IPS-18c (cell line): ENCODE data around the gene BRCA2.

Source experiments
- H3K4me3 ChIP-seq: 2 replicates; pipeline ENCODE4 v1.7.0; 2013; ENCODE audit warnings: low read depth, mild to moderate bottlenecking, low read length, moderate library complexity; ENCODE audit not compliant: insufficient read depth
- H3K9me3 ChIP-seq: one replicate; pipeline ENCODE4 v1.6.1; 2013; ENCODE audit warnings: mild to moderate bottlenecking, low read length, moderate library complexity; ENCODE audit not compliant: control insufficient read depth, insufficient read depth

The BRCA2 gene

DNA sequence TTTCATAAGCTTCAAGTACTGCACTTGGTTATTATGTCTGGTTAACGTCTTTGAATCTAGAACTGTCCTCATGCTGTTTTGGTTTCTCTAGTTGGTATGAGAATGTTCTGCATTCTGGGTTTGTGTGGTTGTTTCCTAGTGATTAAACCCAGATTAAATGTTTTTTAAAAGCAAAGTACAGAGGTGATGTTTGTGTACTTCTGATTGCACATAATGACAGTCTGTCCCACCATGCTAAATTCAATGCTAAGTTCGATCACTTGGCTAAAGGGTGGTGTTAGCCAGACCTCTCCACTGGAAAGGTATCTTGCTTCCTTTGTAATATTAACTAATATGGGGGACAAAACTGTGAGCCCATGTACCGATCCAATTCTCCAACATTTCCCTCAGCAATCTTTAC, 98.0 kb downstream of the BRCA2 start:
- H3K9me3 ChIP-seq: no peaks in the 10 kb centered on the region
- no peak overlapping the region for H3K4me3 ChIP-seq

DNA sequence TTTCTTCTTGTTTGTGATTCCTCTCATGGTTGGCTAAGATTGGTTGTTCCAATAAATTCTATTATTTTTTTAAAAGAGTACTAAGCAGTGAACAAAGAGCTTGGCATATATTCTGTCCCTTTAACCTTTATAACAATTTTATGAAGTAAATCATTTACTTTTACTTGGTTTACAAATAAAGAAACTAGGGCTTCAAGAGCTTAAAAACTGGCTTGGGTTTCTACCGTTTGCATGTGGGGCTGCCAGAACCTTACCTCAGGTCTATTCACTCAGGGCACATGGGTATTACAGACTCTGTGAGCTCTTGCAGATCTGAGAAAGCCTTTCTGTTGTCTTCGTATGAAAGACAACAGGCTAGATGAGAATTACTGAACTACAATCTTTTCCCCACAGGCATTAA, 99.3 kb downstream of the BRCA2 start:
- H3K9me3 ChIP-seq: no peaks in the 10 kb centered on the region

DNA sequence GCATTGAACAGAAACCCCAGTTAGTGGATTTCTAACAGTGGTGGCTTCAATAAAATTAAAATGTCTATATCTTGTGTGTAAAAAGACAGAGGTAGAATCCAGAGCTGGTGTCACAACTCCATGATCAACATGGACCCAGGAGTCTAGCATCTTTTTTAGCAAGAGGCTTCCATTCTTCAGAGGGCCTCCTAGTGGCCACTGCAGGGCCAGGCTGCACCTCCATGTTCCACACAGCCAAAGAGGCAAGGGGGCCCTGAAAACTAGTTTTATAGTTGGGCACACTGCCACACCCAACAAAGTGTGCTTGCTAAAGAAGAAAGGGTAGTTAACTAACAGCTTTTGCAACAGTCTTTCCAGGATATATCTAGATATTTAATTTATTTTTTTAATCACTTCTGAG, 99.7 kb downstream of the BRCA2 start:
- Histone ChIP-seq H3K4me3 (no peak overlapping the region), H3K9me3 (peaks cover 3% of the 10 kb centered on the region)

More for the DNA sequence above, 99.3 kb downstream of the BRCA2 start:
- H3K4me3 ChIP-seq: no peak overlapping the region

DNA sequence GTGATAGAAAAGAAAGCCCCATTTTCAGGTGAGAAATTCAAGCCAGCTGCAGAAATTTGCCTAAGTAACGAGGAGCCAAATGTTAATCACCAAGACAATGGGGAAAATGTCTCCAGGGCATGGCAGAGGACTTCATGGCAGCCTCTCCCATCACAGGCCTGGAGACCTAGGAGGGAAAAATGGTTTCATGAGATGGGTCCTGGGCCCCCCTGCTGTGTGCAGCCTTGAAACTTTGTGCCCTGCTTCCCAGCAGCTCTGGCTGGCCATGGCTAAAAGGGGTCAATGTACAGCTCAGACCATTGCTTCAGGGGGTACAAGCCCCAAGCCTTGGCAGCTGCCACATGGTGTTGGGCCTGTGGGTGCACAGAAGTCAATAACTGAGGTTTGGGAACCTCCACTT, 102.7 kb downstream of the BRCA2 start:
- Histone ChIP-seq H3K9me3 (peaks cover 3% of the 10 kb centered on the region), H3K4me3 (no peak overlapping the region)

DNA sequence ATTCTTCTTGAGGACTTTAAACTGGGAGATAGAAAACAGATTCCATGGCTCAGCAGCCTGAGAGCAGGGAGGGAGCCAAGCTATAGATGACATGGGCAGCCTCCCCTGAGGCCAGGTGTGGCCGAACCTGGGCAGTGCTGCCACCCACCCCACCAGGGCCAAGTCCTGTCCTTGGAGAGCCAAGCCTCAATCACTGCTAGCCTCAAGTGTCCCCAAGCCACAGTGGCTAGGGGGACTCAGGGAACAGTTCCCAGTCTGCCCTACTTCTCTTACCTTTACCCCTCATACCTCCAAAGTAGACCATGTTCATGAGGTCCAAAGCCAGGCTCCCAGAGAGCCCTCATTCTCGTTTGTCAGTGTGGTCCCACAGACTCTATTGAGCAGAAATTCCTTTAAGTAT, 104.6 kb downstream of the BRCA2 start:
- no peak overlapping the region for H3K4me3 ChIP-seq
- peaks cover 3% of the 10 kb centered on the region for H3K9me3 ChIP-seq

DNA sequence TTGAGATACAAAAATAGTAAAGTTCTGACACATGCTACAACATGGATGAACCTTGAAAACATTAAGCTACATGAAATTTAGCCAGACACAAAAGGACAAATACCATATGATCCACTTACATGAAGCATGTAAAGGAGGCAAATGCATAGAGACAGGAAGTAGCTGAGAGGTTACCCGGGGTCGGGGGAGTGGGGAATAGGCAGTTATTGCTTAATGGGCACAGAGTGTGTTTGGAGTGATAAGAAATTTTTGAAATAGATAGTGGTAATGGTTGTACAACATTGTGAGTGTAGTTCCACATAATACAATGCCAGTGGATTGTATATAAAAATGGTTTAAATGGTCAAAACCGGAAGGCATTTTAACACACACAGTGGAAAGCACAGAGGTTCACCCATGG, 108.3 kb downstream of the BRCA2 start:
- Histone ChIP-seq H3K4me3 (no peak overlapping the region), H3K9me3 (peaks cover 3% of the 10 kb centered on the region)

DNA sequence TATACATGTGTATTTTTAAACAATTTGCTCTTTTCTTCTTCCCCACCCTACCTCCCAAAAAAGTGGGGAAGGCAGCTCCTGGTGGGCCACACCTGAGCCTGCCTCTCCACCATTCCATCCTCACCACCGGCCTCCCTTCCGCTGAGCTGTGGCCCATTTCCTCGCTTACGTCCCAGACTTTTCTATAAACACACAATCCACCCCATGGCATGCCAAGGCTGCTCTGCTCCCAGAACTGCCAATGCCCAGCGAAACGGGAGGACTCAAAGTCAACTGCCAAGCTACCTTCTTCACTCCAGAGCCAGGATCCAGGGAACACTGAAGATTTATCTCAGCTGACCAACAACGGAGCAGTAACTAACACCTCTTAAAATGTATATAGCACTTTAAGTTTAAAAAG, 109.8 kb downstream of the BRCA2 start:
- Histone ChIP-seq H3K4me3 (no peak overlapping the region), H3K9me3 (no peaks in the 10 kb centered on the region)

DNA sequence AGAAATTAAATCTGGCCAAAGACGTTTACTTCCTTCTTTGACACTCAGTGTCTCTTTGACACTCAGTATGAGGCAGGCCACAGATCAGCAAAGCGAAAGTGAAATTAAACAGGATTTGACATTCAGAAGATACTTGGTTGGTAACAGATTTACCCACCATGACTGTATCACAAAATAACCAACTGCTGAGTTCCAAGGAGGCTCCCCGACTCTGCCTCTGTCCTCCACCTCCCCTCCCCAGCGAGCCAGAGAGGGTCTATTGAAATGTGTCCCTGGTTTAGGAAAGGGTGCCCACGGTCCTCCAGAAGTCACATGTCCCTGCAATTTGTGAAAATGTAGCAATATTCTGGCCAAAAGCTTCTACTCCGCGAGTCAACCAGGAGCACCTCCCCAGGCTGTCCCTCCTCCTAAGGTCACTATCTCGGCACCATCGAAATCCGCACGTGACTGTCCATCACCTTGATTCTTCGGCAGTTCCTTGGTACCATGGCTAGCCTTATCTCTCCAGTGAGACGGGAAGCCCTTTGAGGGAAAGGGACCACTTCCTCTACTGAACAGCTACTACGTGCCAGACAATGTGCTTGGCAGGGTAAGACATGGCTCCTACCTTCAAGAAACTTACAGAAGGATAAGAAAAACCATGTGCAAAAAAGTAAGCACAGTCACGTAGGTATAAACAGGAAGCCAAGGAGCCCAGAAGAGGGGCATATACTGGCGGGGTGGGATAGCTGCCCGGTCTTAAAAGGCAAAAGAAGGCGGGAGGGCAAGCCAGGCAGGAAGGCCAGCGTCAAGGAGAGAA, 111.1 kb downstream of the BRCA2 start:
- peak overlapping the region; percentile 73 for H3K4me3 ChIP-seq

DNA sequence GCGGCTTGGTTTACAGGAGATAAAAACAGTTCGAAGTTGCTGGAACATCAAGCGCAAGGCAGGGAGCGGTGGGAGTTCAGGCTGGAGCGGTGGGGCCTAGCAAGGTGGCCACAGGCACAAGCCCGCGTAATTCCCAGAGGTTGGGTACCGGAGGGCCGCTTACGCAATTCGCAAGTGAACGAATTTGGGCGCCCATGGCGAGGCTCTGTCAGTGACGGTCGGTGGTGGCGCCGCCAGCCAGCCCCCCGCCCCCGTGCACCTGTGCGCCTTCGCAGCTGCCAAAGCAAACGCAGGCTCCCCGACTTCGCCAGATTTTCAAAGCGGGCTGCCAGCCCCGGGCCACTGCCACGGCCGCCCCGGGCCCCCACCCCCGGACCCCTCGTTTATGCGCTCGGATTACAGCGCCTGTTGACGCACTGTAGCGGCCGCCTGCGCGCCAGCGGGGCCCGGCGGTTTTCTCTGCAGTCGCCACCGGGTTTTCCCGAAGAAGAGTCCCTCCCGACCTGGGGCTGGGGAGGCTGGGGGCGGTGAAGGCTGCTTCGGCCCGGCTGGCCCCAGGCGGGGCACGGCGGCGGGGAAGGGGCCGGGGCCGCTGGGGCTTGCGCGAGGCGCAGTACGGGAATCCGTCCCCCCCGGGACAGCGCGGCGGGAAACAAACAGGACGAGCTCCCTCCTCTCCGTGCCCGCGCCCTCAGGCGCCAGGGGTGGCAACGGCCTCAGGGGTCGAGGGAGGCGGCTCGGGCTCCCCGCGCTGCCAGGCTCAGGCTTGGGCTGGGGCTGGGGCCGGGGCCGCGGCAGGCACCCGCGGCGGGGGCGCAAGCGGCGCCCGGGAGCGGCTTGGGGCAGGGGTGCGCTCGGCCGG, 111.9 kb downstream of the BRCA2 start:
- H3K4me3 ChIP-seq: peak overlapping the region; percentile 73
- H3K9me3 ChIP-seq: no peaks in the 10 kb centered on the region

More for the DNA sequence above, 111.1 kb downstream of the BRCA2 start:
- no peaks in the 10 kb centered on the region for H3K9me3 ChIP-seq

DNA sequence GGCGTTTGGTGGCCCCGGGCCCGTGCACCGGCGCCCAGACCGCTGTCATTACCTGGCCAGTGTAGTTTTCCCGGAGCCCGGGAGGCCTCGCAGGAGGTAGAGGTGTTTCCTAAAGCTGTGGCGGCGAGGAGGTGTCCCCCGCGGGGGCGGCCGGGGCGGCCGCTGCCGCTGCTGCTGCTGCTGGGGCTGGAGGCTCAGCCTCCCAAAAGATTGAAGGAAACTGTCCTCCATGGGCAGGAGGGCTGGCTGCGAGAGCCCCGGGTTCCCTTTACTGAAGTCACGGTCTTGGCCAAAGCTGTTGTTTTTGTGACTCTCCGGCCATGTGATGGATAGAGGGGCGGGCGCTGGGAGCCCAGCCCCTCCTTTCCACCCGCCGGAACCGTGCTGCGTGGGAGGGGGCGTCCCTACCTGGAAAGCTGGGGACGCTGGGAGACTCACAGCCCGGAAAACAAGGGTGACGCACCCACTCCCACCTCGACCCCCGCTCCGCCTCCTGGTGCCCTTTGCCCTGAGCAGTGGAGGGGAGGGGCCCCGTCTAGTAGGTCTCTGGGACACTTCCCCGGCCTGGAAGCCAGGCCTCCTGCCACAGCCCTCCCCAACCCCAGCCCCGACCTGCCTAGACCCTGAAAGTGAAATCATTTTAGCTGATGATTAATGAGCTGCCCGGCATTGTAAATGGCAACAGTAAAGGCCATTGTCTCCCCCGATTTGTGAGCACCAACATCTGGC, 112.7 kb downstream of the BRCA2 start, which contains the start of gene N4BP2L1:
Gene N4BP2L1, minus strand, starts transcription at position 279 of the 729 bp plus-strand sequence. Its CDS starts 48 bp downstream, at position 231.
- Histone ChIP-seq H3K4me3 (peak within 1 kb of the TSS; percentile 73), H3K9me3 (no peaks in the 10 kb centered on the region)

DNA sequence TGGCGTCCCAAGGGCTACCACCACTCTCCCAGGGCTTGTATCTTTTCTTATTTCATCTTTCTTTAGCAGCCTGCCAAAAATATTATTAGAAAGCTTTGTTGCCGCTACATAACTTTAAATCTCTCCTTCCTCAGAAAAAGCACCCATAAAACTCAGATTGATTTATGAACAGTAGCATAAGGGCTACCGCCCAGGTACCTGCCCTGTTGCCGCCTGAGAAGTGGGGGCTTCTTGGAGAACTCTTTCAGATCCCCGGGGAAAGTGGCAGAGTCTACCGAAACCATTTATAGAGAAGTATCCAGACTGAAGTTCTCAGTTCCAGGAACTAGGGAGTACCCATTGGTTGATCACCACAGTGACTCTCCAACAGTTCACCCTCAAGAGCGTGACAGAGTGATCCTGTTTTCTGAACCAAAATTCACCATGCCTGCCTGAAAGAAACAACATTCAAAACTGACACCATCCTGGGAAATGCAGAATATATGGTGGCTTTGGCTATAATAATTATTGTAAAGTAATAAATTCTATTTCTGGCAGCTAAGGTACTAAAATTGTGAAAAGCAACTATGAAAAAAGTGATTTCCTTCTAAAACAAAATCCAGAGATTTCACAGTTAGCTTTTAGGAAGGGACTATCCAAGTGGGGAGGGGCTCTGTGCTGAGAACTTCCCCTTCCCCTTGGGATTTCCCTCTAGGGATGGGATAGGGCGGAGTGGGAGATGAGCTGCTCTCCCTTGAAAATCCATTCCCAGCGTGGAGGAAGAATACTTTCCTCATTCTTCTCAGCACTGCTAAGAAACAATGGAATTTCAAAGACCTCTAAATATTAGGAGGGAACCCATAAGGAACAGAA, 113.5 kb downstream of the BRCA2 start:
- H3K4me3 ChIP-seq: peak overlapping the region; percentile 73; the same call in 1 of the 2 replicates
- H3K9me3 ChIP-seq: no peaks in the 10 kb centered on the region

DNA sequence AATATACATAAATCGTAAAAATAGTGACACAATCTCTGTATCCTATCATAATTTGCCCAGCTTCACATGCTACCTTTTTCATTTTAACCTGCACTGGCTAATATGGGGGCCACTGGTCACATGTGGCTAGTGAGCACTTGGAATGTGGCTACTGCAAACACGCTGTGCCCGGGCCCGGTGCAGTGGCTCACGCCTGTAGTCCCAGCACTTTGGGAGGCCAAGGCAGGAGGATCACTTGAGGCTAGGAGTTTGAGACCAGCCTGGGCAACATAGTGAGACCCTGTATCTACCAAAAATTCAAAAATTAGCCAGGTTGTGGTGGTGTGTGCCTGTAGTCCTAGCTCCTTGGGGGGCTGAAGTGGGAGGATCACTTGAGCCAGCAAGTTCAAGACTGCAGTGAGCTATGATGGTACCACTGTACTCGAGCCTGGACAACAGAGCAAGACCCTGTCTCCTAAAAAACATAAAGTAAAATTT, 114.2 kb downstream of the BRCA2 start:
- Histone ChIP-seq H3K9me3 (no peaks in the 10 kb centered on the region), H3K4me3 (no peak overlapping the region)

DNA sequence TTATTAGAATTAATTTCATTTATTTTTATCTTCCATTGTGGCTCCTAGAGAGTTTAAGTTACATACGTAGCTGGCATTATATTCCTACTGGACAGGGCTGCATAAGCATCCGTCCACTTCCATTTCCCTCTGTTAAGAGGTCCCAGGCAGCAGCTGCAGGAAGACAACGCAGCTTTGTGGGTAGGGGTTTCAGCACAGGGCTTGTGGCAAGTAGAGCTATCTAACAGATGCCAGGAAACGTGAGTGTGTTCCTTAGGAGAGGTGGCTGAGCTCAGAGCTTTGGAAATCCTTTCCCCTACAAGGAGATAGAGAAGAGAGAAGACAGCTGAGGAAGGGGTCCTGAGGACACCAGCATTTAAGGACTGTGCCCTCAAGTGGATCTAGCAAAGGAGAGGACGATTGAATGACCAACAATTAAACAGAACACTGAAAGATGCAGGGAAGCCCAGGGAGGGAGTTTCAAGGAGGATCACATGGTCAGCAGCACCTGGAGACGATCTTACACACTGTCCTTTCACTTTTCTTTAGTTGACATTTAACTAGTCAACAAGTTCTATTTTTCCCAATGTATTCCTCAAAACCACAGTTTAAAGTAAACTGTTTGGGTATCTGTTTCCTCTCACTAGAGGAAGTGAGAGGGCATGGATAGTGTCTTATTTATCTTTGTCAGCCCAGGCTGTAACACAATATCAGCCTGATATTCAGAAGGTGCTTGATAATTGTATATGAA, 114.9 kb downstream of the BRCA2 start:
- no peak overlapping the region for H3K4me3 ChIP-seq
- H3K9me3 ChIP-seq: no peaks in the 10 kb centered on the region

DNA sequence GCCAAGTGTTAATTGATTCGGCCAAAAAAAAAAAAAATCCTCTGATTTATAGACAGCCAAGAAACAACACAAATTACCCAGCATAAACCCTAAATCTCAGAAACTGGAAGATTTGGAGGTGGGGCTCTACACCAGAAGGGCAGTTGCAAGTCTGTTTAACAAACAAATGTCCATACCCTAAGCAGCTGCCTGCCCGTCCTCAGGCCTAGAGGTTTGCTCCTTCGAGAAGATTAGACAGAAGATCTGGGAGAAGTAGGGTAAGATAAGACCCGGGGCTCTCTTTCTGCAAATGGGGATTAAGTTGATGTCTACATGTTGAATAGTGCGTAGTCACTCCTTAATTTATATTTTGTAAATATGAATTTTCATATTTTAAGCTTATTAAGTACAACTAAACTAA, 116.1 kb downstream of the BRCA2 start:
- no peak overlapping the region for H3K4me3 ChIP-seq
- no peaks in the 10 kb centered on the region for H3K9me3 ChIP-seq

DNA sequence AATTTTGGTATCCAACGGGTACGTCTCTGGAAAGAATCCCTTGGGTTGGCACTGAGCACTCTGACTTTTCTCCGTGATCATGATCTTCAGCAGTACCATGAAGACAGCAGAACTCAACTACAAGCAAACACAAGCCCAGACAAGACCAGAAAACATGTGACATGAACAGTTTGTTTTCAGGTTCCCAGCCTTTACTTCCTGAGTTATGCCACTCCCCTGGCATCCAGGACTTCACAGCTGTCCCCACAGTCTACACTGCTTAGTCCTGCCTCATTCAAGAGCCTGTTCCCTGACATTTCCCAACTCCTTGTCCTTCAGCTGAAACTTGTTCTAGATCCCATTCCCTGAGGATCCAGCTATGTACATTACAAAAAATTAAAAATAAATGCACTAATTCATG, 117.5 kb downstream of the BRCA2 start:
- no peaks in the 10 kb centered on the region for H3K9me3 ChIP-seq
- H3K4me3 ChIP-seq: no peak overlapping the region

DNA sequence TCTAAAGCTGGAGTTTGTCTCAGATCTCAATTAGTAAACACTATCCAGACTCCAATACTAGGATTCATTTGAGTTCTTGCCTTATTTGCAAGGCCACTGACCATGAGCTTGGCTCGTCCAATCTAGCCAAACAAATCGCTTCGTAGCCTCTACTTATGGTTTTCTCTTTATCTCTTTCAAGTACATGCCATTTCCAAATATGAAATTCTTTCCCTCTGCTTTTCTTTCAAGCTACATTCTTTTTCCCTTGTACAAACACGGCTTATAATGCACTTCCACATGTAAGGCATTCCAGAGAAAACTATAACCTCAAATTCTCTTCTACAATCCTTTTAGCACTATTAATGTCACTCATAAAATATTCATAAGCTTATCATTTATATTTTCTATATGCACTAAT, 123.6 kb downstream of the BRCA2 start:
- Histone ChIP-seq H3K4me3 (no peak overlapping the region), H3K9me3 (no peaks in the 10 kb centered on the region)
